Karpas-422 (cell line): ENCODE measurements around the gene GGN. TPM values are rescaled to one million over a fixed set of nuclear protein-coding genes. Genes with fewer than 3 reads are reported as not detected.

Experiments
- total RNA-seq: library from RNA; depleted of rRNA; stranded (reverse); fragments of >200 nt; shearing (Covaris generic); gene quantifications from 2 replicates; pipeline ENCODE4 v1.2.3, GENCODE V29; 2014; ENCODE audit warnings: low replicate concordance; rRNA removed

GGN gene
- total RNA-seq, 1 experiment from 2014 or later = not detected

Other genes starting within 250 kb of the GGN start
- gene DPF1, start 163.8 kb downstream of the GGN start, total RNA-seq = 2.5 and 3.2 TPM in 2 replicates
- not detected in 2 replicates for gene PPP1R14A, start 131.7 kb downstream of the GGN start, total RNA-seq
- gene SPINT2, start 123.5 kb downstream of the GGN start, total RNA-seq = 0.22 and 1.7 TPM in 2 replicates
- gene C19orf33, start 83.8 kb downstream of the GGN start, total RNA-seq = not detected in 2 replicates
- gene YIF1B, start 72.1 kb downstream of the GGN start, total RNA-seq = 31.0 and 58.0 TPM in 2 replicates
- not detected in 2 replicates for gene KCNK6, start 68.2 kb downstream of the GGN start, total RNA-seq
- gene CATSPERG, start 52.2 kb downstream of the GGN start, total RNA-seq = 4.3 and 14.6 TPM in 2 replicates
- 188 and 199 TPM in 2 replicates for gene PSMD8, start 13.5 kb downstream of the GGN start, total RNA-seq
- gene SPRED3, start 663 bp upstream of the GGN start, total RNA-seq = 0.07 and 0.11 TPM in 2 replicates
- 12.8 and 21.4 TPM in 2 replicates for gene FAM98C, start 15.1 kb upstream of the GGN start, total RNA-seq
- 0.14 and 0.15 TPM in 2 replicates for gene RASGRP4, start 38.2 kb upstream of the GGN start, total RNA-seq
- gene RYR1, start 45.7 kb upstream of the GGN start, total RNA-seq = 0.45 and 1.3 TPM in 2 replicates
- gene MAP4K1, start 229.9 kb upstream of the GGN start, total RNA-seq = 262 and 352 TPM in 2 replicates
- 474 and 745 TPM in 2 replicates for gene EIF3K, start 231.2 kb upstream of the GGN start, total RNA-seq